ENCODE measurements around the gene TBL2. TPM values are rescaled to one million over a fixed set of nuclear protein-coding genes. Genes with fewer than 3 reads are reported as not detected.

The TBL2 gene
- total and polyA plus RNA-seq, 10 of the 15 experiments (the other 5 are each of a cell fraction or from before 2014, with no cell fraction given): 1.1 to 49.7 (median 26.7) TPM

- POLR2A ChIA-PET: no interaction called here
- ATAC-seq (no peak), DNase-seq (ENCODE audit: low read depth, low spot score) (no peak), FAIRE-seq (no peak)
- intact Hi-C loops (cut with micrococcal nuclease; ENCODE audit: unreplicated experiment): loop anchor here (5.0 kb wide), 2 partner anchors 40 to 100 kb away; partner anchors contain the start of gene VPS37D
- RAD21 ChIA-PET (ENCODE audit: unreplicated experiment): no interaction called here
- no peaks in the 10 kb centered on the region for H3K36me3 ChIP-seq (ENCODE audit: control insufficient read depth in 2 of 2, insufficient read depth in 2 of 2, low read length in 1 of 2)
- H3K27ac ChIP-seq (ENCODE audit: control insufficient read depth, insufficient read depth): no peak overlapping the region
- no TSS peak for BruUV-seq (replicated peaks)
- 45% methylated on average over 3 of the region's 3 CpGs for WGBS (ENCODE audit: insufficient coverage, insufficient replicate concordance, low lambda C conversion rate, missing lambda C conversion rate)
- SMC1A ChIA-PET (ENCODE audit: uncharacterized antibody, unreplicated experiment): no interaction called here
- CTCF ChIA-PET: interaction anchor here (1.0 kb wide), 1 partner anchor 41 kb away, joined by 3 read pairs; the partner anchor contains the start of gene VPS37D
- H3K4me3 ChIP-seq: no peak overlapping the region
- H3K9ac ChIP-seq (ENCODE audit: control insufficient read depth, insufficient read depth, low read length): no peak overlapping the region
- no peak overlapping the region for H3K4me2 ChIP-seq (ENCODE audit: control insufficient read depth, insufficient read depth)
- H3K27me3 ChIP-seq (replicated peaks in 1 of 2; ENCODE audit: control insufficient read depth in 2 of 2, insufficient read depth in 2 of 2, low read length in 1 of 2): peaks cover 0 to 6% of the 10 kb centered on the region in 2 experiments; a peak in 2 of 4 replicates
- H3K9me3 ChIP-seq (replicated peaks; ENCODE audit: control insufficient read depth, insufficient read depth, low read length): no peaks in the 10 kb centered on the region
- in situ Hi-C loops (cut with MboI): no loop called here
- no peak overlapping the region for H2AFZ ChIP-seq (ENCODE audit: control insufficient read depth, low read depth, low read length)
- no peaks in the 10 kb centered on the region for H4K20me1 ChIP-seq (ENCODE audit: control insufficient read depth, insufficient read depth)
- no peaks in the 10 kb centered on the region for H3K79me2 ChIP-seq (ENCODE audit: control insufficient read depth, insufficient read depth, low read length)
- no peaks in the 10 kb centered on the region for H3K4me1 ChIP-seq (ENCODE audit: control insufficient read depth, insufficient read depth, low read length)
- TF ChIP-seq SREBF1 (IDR thresholded peaks at IDR 0.05; ENCODE audit: low read length) (no peak), KAT2A (conservative IDR thresholded peaks at IDR 0.05; ENCODE audit: control insufficient read depth, low read depth, low read length) (no peak), ZNF384 (IDR thresholded peaks at IDR 0.05; ENCODE audit: borderline replicate concordance, low read depth, low read length) (no peak), TCF7 (IDR thresholded peaks at IDR 0.05; ENCODE audit: borderline replicate concordance) (no peak), ESRRA (IDR thresholded peaks at IDR 0.05; ENCODE audit: low read length) (no peak), MYC (IDR thresholded peaks at IDR 0.05; ENCODE audit: insufficient read depth, insufficient read length, insufficient replicate concordance, low read length, severe bottlenecking) (no peak), USF2 (IDR thresholded peaks at IDR 0.05; ENCODE audit: borderline replicate concordance, low read depth, low read length) (no peak), RELA (IDR thresholded peaks at IDR 0.05; ENCODE audit: borderline replicate concordance, partially characterized antibody) (no peak), CEBPZ (IDR thresholded peaks at IDR 0.05; ENCODE audit: low read depth, low read length) (no peak), SUPT20H (IDR thresholded peaks at IDR 0.05; ENCODE audit: borderline replicate concordance, control insufficient read depth, low read depth, low read length) (no peak), YBX1 (IDR thresholded peaks at IDR 0.05) (no peak), ZNF687 (IDR thresholded peaks at IDR 0.05) (no peak), TAF1 (IDR thresholded peaks at IDR 0.05; ENCODE audit: borderline replicate concordance, low read depth, low read length) (no peak)
- TF ChIP-seq, protein P1, sequence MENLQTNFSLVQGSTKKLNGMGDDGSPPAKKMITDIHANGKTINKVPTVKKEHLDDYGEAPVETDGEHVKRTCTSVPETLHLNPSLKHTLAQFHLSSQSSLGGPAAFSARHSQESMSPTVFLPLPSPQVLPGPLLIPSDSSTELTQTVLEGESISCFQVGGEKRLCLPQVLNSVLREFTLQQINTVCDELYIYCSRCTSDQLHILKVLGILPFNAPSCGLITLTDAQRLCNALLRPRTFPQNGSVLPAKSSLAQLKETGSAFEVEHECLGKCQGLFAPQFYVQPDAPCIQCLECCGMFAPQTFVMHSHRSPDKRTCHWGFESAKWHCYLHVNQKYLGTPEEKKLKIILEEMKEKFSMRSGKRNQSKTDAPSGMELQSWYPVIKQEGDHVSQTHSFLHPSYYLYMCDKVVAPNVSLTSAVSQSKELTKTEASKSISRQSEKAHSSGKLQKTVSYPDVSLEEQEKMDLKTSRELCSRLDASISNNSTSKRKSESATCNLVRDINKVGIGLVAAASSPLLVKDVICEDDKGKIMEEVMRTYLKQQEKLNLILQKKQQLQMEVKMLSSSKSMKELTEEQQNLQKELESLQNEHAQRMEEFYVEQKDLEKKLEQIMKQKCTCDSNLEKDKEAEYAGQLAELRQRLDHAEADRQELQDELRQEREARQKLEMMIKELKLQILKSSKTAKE (IDR thresholded peaks at IDR 0.05; ENCODE audit: low read depth, poor library complexity, severe bottlenecking): no peak
Measured at GRCh38 chr7:73626814-73627213, 48.4 kb upstream of the TBL2 start.

Measured in GM12878 (cell line).